ENCODE data around the gene POMGNT2. TPM values are rescaled to one million over a fixed set of nuclear protein-coding genes. Genes with fewer than 3 reads are reported as not detected.

The POMGNT2 gene
- total RNA-seq, 1 experiment from 2014 or later: 15.5 TPM

DNA sequence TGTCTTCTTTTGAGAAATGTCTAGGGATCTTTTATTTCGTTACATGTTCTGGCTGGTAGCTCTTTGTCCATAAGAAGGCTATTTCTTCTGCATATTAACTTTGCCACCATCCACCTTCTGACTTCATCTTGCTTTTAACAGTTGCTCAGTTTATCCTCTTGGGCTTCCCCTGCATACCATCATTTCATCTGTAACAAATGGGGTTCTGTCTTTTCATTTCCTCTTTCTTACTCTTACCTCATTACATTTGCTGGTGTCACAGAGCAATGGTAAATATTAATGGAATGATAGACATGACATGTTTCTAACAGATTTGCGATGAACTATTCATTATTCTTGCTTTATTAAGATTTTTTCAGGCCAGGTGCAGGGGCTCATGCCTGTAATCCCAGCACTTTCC, 64.4 kb downstream of the POMGNT2 start:
- Mint-ChIP-seq H3K27ac (ENCODE audit: unreplicated experiment) (no peak overlapping the region), H3K9me3 (ENCODE audit: low read depth, unreplicated experiment) (no peaks in the 10 kb centered on the region), H3K4me3 (ENCODE audit: low read depth, unreplicated experiment) (no peak overlapping the region), H3K4me1 (ENCODE audit: low read depth, unreplicated experiment) (no peaks in the 10 kb centered on the region), H3K27me3 (ENCODE audit: unreplicated experiment) (peaks cover 23% of the 10 kb centered on the region), H3K36me3 (ENCODE audit: insufficient read depth, unreplicated experiment) (no peaks in the 10 kb centered on the region)
- BruUV-seq (replicated peaks): no TSS peak
- TF ChIP-seq, protein P1, sequence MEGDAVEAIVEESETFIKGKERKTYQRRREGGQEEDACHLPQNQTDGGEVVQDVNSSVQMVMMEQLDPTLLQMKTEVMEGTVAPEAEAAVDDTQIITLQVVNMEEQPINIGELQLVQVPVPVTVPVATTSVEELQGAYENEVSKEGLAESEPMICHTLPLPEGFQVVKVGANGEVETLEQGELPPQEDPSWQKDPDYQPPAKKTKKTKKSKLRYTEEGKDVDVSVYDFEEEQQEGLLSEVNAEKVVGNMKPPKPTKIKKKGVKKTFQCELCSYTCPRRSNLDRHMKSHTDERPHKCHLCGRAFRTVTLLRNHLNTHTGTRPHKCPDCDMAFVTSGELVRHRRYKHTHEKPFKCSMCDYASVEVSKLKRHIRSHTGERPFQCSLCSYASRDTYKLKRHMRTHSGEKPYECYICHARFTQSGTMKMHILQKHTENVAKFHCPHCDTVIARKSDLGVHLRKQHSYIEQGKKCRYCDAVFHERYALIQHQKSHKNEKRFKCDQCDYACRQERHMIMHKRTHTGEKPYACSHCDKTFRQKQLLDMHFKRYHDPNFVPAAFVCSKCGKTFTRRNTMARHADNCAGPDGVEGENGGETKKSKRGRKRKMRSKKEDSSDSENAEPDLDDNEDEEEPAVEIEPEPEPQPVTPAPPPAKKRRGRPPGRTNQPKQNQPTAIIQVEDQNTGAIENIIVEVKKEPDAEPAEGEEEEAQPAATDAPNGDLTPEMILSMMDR (IDR thresholded peaks at IDR 0.05; ENCODE audit: unreplicated experiment): no peak
- intact Hi-C loops (cut with micrococcal nuclease; ENCODE audit: unreplicated experiment): no loop called here
- DNase-seq: no peak
- CTCF ChIA-PET: no interaction called here

DNA sequence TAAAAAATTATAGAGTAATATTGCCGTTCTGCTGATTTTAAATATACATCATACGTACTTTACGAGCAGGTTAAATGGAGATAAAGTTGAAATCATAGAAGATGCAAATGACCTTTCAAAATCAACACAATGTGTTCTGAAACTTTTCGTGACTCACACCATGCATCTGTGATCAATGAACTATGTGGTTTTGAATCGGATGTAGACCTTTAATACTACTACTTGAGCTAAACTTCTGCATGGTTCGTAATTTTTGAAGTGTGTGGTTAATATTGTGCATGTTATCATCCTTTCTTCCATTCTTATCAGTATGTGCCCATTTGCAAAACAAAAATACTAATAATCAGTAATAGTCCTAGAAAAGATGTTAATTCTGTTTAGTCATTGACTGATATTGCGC, 67.9 kb downstream of the POMGNT2 start:
- intact Hi-C loops (cut with micrococcal nuclease; ENCODE audit: unreplicated experiment): no loop called here
- no peak overlapping the region for H3K27ac Mint-ChIP-seq (ENCODE audit: unreplicated experiment)
- no peaks in the 10 kb centered on the region for H3K36me3 Mint-ChIP-seq (ENCODE audit: insufficient read depth, unreplicated experiment)
- no peak for DNase-seq
- no peaks in the 10 kb centered on the region for H3K9me3 Mint-ChIP-seq (ENCODE audit: low read depth, unreplicated experiment)
- H3K4me3 Mint-ChIP-seq (ENCODE audit: low read depth, unreplicated experiment): no peak overlapping the region
- no peaks in the 10 kb centered on the region for H3K4me1 Mint-ChIP-seq (ENCODE audit: low read depth, unreplicated experiment)
- CTCF ChIA-PET: no interaction called here
- peaks cover 29% of the 10 kb centered on the region for H3K27me3 Mint-ChIP-seq (ENCODE audit: unreplicated experiment)
- no TSS peak for BruUV-seq (replicated peaks)
- TF ChIP-seq, protein P1 (IDR thresholded peaks at IDR 0.05; ENCODE audit: unreplicated experiment): no peak

DNA sequence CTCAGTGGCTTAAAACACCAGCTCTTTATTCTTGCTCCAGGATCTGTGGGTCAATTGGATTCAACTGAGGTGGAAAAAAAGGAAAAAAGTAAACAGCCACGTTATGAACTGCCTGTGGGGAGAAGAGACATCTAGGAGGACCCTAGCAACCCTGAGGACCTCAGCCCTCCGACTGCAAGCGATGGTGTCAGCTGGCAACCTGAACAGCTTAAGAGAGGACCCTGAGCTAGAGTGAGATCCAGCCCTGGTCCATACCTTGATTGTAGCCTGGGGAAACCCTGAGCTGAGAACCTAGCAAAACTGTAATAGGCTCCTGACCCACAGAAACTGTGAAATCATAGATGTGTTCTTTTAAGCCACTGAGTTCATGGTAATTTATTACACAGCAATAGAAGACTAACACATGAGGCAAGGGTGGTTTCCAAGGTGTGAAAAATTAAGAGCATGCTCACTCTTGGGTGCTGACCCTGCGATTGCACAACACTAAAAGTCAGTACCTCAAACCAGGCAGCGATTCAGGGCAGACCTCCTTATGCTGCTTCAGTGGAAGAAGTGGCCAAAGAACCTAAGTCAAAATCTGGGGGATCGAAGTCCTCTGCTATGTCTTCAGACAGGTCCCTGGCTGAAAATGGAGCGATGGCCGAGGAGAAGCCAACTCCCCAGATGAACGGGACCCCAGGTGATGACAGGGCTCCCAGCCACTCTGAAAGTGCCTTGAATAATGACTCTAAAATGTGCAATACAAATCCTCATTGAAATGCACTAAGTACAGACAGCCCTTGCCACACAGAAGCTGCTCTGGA, 69.1 kb downstream of the POMGNT2 start:
- Mint-ChIP-seq H3K9me3 (ENCODE audit: low read depth, unreplicated experiment) (no peaks in the 10 kb centered on the region), H3K36me3 (ENCODE audit: insufficient read depth, unreplicated experiment) (no peaks in the 10 kb centered on the region), H3K4me3 (ENCODE audit: low read depth, unreplicated experiment) (no peak overlapping the region), H3K4me1 (ENCODE audit: low read depth, unreplicated experiment) (no peaks in the 10 kb centered on the region), H3K27ac (ENCODE audit: unreplicated experiment) (no peak overlapping the region), H3K27me3 (ENCODE audit: unreplicated experiment) (peaks cover 29% of the 10 kb centered on the region)
- TF ChIP-seq, protein P1 (IDR thresholded peaks at IDR 0.05; ENCODE audit: unreplicated experiment): no peak
- no peak for DNase-seq
- BruUV-seq (replicated peaks): no TSS peak
- CTCF ChIA-PET: no interaction called here
- intact Hi-C loops (cut with micrococcal nuclease; ENCODE audit: unreplicated experiment): no loop called here

DNA sequence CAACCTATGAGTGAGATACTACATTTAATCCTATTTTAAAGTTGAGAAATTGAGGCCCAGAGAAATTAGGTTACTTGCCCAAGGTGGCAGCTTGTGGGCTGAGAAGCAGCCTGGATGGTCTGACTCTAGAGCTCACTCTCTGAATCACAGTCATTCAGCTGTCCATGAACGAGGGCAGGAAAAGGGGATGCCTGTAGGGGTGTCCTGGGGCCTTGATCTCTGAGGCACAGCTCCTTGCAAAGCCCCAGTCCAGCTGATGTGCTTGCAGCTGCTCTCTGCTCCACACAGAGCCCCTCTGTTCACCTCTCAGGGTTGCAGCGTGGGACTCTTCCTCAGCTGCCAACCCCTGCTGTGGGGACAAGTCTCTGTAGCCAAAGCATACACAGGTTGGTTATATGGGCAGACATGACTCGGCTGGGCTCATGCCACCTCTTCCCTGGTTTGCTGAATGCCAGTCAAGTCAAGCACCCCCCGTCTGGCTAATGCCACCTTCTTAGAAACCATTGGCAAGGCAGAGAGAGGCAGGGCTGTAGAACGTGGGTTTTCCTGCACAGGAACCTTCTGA, 70.0 kb downstream of the POMGNT2 start:
- TF ChIP-seq, protein P1 (IDR thresholded peaks at IDR 0.05; ENCODE audit: unreplicated experiment): no peak
- no peaks in the 10 kb centered on the region for H3K9me3 Mint-ChIP-seq (ENCODE audit: low read depth, unreplicated experiment)
- intact Hi-C loops (cut with micrococcal nuclease; ENCODE audit: unreplicated experiment): no loop called here
- H3K4me3 Mint-ChIP-seq (ENCODE audit: low read depth, unreplicated experiment): no peak overlapping the region
- no peak for DNase-seq
- no peak overlapping the region for H3K27ac Mint-ChIP-seq (ENCODE audit: unreplicated experiment)
- no TSS peak for BruUV-seq (replicated peaks)
- CTCF ChIA-PET: no interaction called here
- peaks cover 29% of the 10 kb centered on the region for H3K27me3 Mint-ChIP-seq (ENCODE audit: unreplicated experiment)
- H3K4me1 Mint-ChIP-seq (ENCODE audit: low read depth, unreplicated experiment): no peaks in the 10 kb centered on the region
- no peaks in the 10 kb centered on the region for H3K36me3 Mint-ChIP-seq (ENCODE audit: insufficient read depth, unreplicated experiment)
